ENCODE results near the gene HTR1B.

HTR1B gene

DNA sequence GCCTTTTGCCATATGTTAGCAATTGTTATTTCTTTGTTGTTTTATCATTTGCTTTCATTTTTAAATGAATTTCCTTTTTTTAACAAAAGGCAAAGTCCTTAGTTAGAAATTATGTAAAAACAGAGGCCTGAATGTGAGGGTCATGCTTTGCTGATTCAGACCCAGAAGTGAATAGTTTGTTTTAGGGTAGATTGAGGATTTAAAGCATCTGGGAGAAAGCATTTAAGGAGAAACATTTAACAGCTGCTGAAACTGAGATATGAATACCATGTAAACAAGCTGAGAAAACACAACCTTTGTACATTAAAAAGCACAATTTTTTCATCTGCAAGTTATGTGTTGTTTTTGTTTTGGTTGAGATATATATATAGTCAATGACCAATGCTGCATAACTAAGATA, 8.0 kb downstream of the HTR1B start:
- no peak for DNase-seq

- no peak for DNase-seq
Observed at GRCh38 chr6:77454386-77454785, 8.9 kb downstream of the HTR1B start.

DNA sequence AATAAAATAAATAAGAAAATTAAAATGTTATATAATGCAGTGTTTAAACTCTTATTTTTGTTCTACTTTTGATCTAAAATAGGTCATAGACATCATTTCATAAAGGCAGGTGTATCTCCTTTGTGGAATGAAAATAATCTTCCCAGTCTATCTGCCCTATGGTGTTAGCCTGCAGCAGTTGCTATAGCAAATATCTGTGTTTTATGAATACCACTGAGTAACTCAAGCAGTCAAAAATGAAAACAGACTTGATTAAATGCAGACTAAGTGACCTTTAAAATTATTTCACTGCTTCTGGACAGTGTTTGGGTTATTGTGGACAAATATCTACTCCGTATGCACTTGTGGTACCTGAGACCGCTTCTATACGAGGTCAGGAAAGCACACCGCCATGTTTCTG, 11.8 kb downstream of the HTR1B start:
- DNase-seq, result no peak

- no peak for DNase-seq
Observed at GRCh38 chr6:77450924-77451323, 12.4 kb downstream of the HTR1B start.

GRCh38 chr6:77448546-77448945, 14.7 kb downstream of the HTR1B start:
- DNase-seq, result no peak

DNA sequence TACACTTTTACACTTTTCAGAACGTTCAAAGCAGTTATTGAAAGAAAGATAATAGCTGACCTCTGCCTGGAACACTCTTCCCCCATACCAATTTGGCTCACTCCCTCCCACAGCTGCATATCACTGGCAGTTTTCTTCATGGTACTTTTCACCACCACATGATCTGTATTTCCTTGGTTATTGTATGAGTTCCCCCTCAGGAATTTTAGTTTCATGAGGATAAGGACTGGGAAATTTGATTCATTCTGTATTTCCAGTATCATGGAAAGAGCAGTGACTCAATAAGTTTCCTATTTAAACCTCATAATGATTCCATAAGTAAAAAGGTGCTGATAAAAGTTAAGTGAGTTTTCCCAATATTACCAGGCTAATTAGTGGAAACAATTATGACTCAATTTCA, 16.0 kb downstream of the HTR1B start:
- DNase-seq, result no peak

DNA sequence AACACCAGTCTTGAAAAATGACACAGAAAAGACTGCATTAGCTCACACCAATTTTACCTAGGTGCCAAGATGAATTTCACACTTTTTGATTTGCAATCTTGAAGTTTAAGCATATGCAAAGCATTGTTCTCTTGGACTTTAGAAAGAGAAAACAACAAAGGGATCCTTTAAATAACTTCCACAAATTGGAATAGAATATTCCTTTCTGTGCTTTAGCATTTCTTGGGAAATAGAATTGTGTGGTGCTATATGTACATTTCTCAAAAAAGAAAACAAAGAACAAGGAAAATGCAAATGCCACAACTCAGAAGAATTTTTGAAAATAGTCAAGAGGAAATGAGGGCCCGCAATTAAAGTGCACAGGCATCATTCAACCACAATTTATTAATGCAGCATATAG, 17.0 kb downstream of the HTR1B start:
- no peak for DNase-seq

DNA sequence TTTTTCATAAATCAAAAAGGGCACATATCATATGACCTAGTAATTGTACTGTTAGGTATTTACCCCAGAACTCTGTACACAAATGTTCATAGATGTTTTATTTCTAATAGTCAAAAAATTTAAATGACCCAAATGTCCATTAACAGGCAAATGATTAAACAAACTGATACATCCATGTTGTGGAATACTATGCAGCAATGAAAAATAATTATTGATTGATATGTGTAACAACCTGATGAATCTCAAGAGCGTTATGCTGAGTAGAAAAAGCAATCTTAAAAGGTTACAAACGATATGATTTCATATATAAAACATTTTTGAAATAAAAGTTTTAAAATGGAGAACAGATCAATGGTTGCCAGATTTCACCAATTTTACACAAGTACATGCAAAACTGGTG, 18.1 kb downstream of the HTR1B start:
- DNase-seq, result no peak

GRCh38 chr6:77440206-77440976, 22.9 kb downstream of the HTR1B start:
- no peak for DNase-seq

GRCh38 chr6:77433888-77434287, 29.4 kb downstream of the HTR1B start:
- no peak for DNase-seq

GRCh38 chr6:77430504-77430903, 32.8 kb downstream of the HTR1B start:
- DNase-seq, result no peak

GRCh38 chr6:77425671-77426070, 37.6 kb downstream of the HTR1B start:
- no peak for DNase-seq

DNA sequence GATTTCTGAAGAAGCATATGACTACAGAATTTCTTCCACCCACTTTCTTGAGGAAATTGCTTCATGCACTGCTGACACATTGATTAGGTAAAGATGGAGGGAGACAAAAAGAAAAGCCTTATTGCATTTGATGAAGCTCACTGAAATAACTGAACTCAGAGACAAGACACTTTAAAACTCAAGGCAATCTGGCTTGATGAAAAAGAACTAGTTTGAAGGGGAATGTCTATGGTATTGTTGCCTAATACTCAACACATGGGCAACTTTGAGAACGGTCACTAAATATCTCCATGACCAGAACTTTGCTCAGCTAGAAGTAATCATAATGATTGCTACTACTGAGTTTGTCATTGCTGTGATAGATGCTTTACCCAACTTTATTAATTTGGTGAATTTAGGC, 38.1 kb downstream of the HTR1B start:
- no peak for DNase-seq

GRCh38 chr6:77424761-77425160, 38.5 kb downstream of the HTR1B start:
- no peak for DNase-seq

- no peak for DNase-seq
Observed at GRCh38 chr6:77416839-77417238, 46.5 kb downstream of the HTR1B start.

DNA sequence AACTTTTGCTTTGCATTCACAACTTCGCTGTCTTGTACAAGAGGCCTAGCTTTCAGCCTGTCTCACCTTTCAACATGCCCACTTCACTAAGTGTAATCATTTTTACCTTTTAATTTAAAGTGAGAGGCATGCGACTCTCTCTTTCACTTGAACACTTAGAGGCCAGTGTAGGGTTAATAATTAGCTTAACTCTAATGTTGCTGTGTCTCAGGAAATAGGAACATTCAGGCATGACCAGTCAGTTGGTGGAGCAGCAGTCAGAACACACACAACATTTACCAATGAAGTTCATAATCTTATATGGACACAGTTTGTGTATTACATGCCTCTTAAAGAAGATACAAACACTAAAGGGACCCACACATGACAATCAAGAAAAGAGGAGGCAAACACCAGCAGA, 47.6 kb downstream of the HTR1B start:
- no peak for DNase-seq
